ENCODE results near the gene KIF1B.

The KIF1B gene

DNA sequence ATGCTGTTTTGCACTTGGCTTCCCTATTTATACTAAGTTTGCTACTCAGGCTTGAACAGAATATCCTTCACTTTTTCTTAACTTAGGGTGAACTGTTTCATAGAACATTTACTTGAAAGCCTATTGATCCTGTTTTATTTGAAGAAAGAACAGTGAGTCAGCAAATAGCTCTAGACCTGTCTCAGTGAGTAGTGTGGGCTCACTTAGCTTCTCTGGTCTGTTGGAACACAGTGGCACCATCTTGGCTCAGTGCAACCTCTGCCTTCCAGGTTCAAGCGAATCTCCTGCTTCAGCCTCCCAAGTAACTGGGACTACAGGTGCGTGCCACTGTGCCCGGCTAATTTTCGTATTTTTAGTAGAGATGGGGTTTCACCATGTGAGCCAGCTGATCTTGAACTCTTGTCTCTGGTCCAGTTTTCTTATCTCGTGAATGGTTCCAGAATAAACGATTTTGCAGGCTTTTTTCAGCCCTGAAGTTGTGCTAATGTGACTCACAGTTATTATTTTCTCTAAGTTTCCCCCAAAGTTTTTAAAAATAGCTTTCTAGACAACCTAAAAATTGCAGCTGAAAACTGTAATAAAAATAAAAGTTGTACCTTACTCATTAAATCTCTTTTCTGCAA, 76.8 kb downstream of the KIF1B start:
- no peak for FAIRE-seq

DNA sequence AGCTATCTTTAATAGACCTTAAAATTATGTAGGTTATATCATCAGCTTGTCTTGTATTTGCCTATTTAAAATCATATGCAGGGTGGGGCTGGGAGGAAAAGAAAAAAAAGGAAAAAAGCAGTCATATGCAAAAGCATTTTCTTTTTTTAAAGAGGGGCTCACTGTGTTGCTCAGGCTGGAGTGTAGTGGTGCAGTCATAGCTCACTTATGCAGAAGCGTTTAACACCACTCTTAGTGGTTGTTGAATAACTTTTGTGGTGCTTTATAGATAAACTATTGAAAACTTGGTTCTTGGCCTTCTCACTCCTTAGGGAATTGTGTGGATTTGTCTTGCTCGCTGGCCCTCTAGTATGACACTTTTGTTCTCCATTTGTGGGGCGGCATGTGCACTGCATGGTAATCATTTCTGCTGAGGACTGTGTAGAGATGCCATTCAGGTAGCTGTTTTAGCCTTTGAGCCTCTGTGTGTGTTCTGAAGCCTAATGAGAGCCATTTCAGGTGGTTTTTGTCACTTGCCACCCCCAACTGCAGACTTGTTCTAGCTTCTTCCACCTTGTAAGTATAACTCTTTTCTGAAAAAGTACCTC, 77.8 kb downstream of the KIF1B start:
- FAIRE-seq: no peak

DNA sequence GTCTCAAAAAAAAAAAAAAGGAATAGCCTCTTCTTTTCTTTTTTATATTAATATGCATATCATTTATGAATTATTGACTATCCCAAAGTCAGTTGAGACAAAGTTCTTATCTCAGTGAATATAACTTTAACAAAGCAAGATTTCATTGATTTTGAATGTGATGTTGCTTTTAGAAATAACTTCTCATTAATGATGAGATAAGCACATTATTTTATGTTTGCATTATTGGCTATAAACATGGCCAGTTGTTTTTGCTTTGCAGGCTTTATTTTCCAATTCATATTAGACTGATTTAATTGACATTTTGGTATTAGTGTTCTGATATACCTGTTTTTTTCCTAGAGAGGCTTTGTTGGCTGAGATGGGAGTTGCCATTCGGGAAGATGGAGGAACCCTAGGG, 81.3 kb downstream of the KIF1B start:
- FAIRE-seq: peak; percentile 45

DNA sequence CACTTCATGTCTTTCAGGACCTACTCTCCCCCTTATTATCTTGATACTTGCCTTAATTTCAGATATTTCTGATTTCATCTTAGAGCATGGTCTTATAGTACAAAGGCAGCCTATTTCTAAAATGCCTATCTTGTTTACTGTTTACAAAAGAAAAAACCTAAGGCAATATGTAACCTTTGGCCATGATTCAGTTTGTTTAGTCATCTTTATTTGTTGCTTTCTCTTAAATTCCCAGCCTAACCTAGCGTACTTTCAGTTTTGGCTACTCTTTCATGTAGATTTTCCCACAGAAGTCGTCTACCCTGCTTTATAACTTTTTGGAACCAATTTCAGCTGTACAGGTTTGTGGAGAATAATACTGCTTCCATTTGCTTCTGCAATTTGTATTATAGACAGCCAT, 81.8 kb downstream of the KIF1B start:
- FAIRE-seq: no peak

DNA sequence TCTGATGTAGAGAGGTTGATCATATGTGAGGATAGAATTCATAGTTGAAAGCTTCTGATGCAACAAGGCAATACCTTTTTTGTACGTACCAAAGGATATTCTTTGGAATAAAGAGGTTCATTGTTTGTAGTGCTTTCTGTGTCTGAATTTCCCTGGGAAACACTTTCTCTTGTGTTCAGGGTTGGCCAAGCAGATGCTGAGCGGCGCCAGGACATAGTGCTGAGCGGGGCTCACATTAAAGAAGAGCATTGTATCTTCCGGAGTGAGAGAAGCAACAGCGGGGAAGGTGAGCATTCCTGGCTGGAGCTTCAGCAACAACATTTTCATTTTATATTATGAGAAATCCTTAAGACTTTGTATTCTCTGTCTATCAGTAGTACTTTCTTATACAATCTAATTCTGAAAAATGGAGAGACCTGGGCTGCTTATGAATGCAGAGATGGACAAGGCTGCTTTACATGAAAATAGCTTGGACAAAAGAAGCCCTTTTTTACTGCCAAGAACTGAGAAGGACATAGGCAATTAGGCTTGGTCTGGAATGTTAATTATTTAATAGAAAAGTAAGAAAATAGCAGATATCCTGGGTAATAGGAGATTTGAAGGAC, 85.2 kb downstream of the KIF1B start:
- no peak for FAIRE-seq

DNA sequence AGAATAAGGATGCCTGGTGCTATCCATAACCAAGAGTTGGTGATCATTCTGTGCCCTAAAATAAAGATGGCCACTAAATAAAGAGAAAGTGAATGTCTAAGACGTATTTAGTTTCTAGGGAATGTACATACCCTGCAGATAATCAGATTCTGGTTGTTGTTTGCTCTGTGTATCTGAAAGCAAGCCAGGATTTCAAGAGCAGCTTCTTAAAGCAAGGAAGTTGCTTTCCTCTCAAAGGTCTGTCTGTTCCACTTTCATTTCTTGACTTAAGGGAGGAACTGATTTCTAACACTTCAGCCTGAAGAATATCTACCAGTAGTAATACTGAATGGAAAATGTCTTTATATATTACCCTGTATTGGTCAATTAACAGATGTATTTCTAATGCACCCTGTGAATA, 88.8 kb downstream of the KIF1B start:
- FAIRE-seq: no peak

DNA sequence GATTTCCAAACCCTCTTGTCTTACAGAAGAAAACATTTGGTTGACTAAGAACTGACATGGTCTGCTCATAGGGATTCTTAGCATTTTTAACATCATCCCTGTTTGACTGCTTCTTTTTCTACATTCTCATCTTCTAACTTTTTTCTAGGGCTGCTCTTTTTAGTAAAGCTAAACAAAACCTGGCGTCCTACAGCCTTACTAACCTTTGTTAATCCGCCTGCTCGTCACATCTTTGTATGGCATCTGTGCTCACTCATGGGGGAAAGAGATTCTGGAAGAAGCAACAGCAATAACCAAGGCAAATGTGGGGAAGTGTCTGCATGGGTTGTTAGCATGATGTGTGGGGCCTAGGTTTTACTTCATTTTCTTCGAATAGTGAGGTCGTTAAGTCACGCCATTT, 92.0 kb downstream of the KIF1B start:
- no peak for FAIRE-seq

DNA sequence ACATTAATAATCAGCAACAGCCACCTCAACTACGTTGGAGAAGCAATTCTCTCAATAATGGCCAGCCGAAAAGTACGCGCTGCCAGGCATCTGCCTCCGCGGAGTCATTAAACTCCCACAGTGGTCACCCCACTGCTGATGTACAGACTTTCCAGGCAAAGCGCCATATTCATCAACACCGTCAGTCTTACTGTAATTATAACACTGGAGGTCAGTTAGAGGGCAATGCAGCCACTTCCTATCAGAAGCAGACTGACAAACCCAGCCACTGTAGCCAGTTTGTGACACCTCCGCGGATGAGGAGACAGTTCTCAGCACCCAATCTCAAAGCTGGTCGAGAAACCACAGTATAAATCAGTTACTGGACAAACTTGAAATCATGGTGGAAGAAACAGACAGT, 93.9 kb downstream of the KIF1B start:
- no peak for FAIRE-seq

DNA sequence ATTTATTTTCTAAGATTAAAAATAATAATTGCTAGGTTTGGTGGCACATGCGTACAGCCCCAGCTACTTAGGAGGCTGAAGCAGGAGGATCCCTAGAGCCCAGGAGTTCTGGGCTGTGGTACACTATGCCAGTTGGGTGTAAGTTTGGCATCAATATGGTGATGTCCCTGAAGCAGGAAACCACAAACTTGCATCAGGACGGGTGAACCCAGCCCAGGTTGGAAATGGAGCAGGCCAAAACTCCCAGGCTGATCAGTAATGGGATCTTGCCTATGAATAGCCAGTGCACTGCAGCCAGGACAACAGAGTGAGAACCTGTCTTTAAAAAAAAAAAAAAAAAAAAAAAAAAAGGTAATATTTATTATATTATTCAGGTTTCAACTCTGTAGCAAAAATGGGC, 96.1 kb downstream of the KIF1B start:
- no peak for FAIRE-seq

DNA sequence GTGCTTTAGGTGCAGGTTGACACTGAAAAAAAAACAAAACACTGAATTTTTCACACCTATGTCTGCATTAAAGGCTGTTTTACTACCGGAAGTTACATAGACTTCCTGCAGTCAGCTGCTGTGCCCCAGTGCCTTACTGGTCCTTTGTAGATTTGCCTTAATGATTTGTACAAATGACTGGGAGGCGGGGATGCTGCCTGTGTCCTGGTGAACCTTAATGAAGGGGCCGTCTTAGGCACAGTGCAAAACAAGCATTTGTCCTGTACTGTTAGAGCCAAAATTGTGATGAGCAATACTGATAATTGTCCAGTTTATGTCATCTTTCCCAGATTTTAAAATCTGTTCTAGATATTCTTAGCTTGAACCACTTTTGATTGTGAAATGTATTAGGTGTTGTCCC, 97.6 kb downstream of the KIF1B start:
- no peak for FAIRE-seq

DNA sequence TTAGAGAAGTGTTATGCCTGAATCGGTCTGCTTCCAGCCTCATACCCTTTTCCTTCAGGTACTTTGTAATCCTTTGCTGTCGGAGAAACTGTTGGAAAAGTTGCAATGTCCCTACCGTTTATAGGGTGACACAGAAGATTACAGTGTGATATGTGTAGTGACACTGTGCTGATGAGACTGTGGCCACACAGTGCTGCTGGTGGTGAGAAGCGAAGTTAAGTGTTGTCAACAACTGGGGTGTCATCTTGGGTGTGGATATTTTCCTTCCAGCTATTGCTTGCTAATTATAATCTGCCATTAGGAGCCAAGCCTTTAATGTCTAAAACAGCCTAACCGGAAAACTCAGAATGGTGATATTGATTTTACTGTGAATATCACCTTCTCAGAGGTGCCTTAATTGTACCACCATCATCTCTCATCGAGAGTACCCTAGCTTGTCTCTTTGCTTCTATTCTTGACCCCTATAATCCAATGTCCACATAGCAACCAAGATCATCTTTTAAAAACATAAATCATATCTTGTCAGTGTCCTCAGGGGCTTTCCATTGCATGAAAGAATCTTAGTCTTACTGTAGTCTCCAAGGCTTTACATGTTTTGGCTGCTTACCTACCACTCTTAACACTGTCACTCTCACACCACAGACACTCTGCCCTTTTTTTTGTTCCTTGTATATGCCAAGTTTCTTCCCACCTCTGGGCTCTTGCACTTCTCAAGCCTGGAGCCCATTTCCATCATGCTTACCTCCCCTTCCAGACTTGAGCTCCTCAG, 99.1 kb downstream of the KIF1B start:
- FAIRE-seq: no peak

DNA sequence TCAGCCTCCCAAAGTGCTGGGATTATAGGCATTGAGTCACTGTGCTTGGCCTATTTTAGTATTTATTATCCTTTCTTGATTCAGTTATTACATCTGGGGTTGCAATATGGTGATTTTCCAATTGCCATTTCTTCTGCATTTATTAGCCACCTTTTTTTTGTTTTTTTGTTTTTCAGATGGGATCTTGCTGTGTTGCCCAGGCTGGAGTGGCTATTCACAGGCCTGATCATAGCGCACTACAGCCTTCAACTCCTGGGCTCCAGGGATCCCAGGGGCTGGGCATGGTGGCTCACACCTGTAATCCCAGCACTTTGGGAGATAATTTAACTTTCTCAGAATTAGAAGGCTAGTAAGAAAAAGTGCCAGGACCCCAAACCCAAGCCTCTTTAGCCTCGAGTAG, 106.4 kb downstream of the KIF1B start:
- no peak for FAIRE-seq

DNA sequence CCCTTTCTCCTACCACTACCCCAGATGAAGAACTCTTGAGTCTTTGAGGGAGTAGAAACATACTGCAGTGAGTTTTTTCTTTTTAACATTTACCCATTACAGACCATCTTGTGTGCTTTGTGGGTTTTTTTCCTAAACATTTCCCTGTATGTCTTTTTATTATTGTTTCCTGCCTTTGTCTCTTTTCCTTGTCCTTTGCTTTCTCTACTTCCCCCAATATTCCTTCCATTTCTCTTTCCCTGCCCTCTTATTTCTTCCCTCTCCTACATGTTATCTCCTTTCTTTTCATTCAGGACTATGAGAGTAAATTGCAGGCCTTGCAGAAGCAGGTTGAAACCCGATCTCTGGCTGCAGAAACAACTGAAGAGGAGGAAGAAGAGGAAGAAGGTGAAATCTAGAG, 109.4 kb downstream of the KIF1B start:
- FAIRE-seq: no peak

DNA sequence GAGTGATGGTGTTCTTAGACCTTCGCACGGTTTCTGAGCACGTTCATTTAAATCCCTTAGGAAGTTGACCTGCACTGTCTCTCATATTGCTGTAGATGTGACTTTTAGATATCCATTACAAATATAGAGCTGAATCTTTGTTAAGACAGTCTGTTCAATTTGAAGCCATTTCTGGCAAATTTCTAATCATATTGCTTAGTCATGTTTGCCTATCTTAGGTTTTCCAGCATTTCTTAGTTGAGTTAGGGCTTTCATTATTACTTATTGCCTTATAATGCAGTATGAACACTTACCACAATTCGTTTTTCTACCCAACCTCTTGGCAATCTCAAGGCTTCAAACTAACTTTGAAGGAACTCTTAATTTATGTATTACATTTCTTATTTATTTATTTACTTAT, 110.0 kb downstream of the KIF1B start:
- FAIRE-seq: no peak

DNA sequence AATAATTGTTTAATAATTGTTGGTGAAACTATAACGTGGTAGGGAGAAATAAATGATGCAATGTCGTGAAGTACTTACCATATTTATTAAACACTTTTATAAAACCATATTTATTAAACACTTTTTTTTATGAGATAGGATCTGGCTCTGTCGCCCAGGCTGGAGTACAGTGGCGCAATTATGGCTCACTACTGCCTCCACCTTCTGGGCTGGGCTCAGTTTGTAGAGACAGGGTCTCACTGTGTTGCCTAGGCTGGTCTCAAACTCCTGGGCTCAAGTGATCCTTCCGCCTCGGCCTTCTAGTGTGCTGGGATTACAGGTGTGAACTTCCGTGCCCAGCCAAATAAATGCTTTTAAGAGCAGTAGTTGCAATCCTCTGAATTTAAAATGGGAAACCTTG, 112.5 kb downstream of the KIF1B start:
- FAIRE-seq: no peak

DNA sequence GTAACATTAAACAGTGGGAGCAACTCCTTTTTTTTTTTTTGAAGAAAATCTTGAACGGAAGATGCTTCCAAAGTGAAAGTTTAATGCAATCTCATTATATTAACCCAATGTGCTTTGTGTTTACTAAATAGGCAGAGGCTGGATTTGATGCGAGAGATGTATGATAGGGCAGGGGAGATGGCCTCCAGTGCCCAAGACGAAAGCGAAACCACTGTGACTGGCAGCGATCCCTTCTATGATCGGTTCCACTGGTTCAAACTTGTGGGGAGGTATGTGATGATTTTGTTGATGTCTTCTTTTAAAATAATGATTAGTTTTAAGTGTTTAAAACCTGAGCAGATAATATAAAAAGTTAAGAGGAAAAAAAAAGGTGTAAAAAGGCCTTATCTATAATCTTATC, 114.3 kb downstream of the KIF1B start:
- no peak for FAIRE-seq

DNA sequence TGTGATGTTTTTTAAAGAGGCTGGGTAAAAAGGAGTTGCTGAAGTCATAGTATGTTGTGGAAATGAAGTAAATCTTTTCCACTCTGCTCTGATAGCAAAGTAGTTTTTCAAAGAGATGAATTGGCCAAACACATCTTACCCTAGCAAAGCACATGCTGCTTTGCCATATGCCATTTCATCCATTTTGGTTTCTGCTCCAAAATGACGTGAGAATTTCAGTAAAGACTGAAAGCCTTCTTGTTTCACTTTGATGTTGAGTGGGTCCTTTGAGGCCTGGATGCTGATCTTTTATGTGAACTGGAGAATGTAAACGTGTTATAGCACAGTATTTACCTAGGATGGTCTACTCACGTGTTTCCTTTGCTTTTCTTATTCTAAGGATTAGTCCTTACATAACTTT, 115.2 kb downstream of the KIF1B start:
- no peak for FAIRE-seq

DNA sequence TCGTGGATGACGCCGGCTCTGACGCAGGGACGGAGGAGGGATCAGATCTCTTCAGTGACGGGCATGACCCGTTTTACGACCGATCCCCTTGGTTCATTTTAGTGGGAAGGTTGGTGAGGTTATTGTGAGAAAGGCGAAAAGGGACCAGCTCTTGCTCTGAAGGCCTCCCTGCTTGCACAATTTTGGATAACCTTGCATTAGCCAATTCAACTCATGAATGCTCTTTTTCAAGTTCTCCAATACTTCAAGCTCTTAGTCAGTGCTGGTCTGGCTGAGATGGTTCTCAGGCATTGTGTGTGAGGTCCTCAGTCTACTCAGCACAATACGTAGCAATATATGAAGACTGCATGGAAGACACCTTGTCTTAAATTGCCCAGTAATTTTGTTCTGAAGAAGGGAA, 115.9 kb downstream of the KIF1B start:
- FAIRE-seq: no peak

DNA sequence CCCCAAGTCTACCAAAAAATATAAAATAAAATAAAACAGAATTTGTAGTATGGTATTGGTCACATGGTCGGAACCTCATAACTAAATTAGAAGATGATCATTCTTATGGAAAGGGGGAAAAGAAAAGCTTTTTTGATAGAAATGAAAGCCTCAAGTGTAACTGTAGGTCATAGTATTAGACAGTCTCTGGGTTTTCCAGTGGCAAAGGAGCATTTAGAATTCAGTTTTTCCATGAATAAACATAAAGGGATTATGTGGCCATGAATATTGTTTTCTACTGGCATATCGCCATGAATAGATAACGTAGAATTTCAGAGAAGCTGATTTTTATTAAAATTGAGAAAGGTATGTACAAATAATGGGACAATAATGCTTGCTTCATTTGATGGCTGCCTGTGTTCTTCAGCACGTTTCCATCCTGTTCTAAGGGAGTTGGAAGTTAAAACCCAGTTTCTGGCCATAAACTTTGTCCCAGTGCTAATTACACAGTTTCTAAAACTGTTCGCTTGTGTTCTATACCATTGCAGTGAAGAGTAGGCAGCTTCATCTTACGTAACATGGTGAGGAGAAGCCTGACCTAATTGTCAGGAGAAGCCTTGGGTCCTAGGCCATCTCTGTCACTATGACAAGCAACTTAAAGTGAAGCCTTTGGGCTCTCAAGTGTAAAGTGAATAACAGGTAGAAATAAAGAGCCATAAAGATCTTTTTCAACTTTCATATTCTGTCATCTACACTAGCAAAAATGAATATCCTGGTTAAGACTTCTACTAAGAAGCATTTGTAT, 118.0 kb downstream of the KIF1B start:
- FAIRE-seq: no peak

DNA sequence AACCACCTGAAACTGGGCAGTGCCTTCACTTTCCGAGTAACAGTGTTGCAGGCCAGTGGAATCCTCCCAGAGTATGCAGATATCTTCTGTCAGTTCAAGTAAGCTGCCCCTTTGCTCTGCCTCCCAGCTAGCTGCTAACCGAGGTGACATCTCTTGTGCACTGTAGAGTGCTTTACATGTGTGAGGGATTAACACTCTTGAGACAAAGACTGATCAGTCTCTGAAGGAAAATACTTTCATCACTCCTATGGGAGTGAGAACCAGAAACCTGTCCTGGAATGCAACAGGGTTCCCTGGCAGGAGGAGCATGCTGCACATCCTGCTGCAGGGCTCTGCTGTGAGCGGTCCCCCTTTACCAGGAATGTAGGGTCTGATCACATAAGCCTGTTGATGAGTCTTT, 127.1 kb downstream of the KIF1B start:
- FAIRE-seq: no peak

DNA sequence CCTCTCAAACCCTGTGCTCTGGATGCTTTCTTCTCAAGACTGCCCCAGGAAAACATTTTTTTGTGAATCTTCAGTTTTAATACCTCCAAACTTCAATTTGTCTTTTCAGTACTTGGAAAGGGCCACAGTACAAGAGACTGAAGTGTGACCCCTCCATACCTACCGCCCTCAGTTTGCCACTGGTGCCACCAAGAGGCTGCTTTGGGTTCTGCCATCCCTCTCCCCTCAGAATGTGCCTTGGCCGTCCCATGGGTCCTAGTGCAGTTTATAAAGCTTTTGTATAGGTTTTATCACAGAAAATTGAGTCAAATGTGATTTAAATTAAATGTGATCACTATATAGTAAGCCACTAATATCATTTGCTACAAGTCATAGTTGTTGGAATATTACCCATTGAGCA, 127.7 kb downstream of the KIF1B start:
- FAIRE-seq: no peak

DNA sequence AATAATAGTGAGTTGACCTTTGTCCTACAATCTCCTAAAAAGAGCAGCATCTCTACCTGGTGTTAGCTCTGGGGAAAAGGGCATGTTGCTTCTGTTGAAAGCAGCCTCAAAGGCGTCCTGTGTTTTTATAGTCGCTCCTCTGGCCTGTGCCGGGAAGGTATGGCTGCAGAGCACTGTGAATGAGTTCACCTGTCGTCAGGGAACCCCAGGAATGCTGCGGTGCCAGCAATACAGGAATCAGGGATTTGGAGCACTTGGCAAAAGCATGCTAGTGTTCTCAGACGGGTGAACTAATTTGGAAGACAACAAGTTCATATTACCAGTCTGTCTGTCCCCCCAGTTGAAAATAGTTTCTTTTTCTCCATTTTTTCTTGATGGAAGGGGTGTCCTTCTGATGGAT, 128.2 kb downstream of the KIF1B start:
- FAIRE-seq: no peak

DNA sequence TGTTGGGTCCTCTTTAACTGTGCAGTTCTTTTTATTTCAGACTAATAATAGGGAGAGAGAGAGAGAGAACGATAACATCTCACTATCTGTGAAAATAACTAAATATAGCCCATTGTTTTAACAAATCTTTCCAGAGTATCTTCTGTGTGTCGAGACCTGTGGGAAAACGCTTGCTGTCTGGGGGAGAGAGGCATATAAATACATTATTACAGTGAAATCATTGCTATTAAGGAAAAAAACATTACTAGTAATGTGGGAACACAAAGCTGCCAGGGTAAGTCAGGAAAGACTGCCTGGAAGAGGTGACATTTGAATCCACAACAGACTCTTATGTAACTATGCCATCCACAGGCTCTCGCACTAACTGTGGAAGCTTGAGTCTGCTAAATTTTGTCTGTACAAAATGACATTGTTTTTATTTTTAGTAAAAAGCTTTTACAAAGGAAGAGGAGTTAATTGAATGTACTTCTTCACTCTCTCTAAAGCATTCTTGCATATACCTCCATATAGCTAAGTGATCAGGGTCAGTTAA, 128.7 kb downstream of the KIF1B start:
- FAIRE-seq: no peak

Data from colon (tissue), 2 donors.